GM18520 (cell line): ENCODE measurements around the gene FBXW9.
"Not testable (repeated sequence)": the region's sequence is repeated elsewhere in the genome, so short reads cannot be mapped to it uniquely, and the experiment has no call there.

ENCODE experiments used
- ATAC-seq: cut with Tn5 transposase; IDR thresholded peaks from one replicate; pipeline ENCODE4 v1.9.1; 2021; ENCODE audit not compliant: unreplicated experiment

FBXW9 gene

GRCh38 chr19:12681074-12681987 lies 15.1 kb downstream of the FBXW9 start, which contains the start of gene DHPS:
Gene DHPS, minus strand, starts transcription at chr19:12681880. Its CDS starts 114 bp downstream, at chr19:12681766.
- peak; percentile 73 for ATAC-seq

- no peak for ATAC-seq
Measured at GRCh38 chr19:12680034-12680433, 16.4 kb downstream of the FBXW9 start.

GRCh38 chr19:12678039-12678438 lies 18.4 kb downstream of the FBXW9 start:
- ATAC-seq, result not testable (repeated sequence)

GRCh38 chr19:12676928-12677327 lies 19.5 kb downstream of the FBXW9 start:
- ATAC-seq, result no peak

GRCh38 chr19:12676384-12676792 lies 20.0 kb downstream of the FBXW9 start:
- ATAC-seq, result no peak

GRCh38 chr19:12675940-12676339 lies 20.5 kb downstream of the FBXW9 start:
- ATAC-seq, result no peak

- ATAC-seq, result no peak
Measured at GRCh38 chr19:12675399-12675798, 21.0 kb downstream of the FBXW9 start.

- ATAC-seq, result no peak
Measured at GRCh38 chr19:12672744-12673143, 23.7 kb downstream of the FBXW9 start.

GRCh38 chr19:12670159-12670928 lies 26.1 kb downstream of the FBXW9 start:
- no peak for ATAC-seq

GRCh38 chr19:12669270-12670158 lies 26.9 kb downstream of the FBXW9 start:
- ATAC-seq, result no peak

GRCh38 chr19:12668932-12669269 lies 27.5 kb downstream of the FBXW9 start:
- ATAC-seq, result no peak

- no peak for ATAC-seq
Measured at GRCh38 chr19:12668346-12668745, 28.1 kb downstream of the FBXW9 start.

GRCh38 chr19:12667731-12668302 lies 28.6 kb downstream of the FBXW9 start:
- ATAC-seq, result no peak

GRCh38 chr19:12666265-12667048 lies 30.0 kb downstream of the FBXW9 start, which contains the start of the genes MAN2B1 and WDR83:
Gene MAN2B1, minus strand, starts transcription at chr19:12666742. Its CDS starts 41 bp downstream, at chr19:12666701.
Gene WDR83, plus strand, starts transcription at chr19:12666807. Its CDS starts 2,984 bp downstream, at chr19:12669791.
- ATAC-seq, result no peak

GRCh38 chr19:12665671-12666264 lies 30.7 kb downstream of the FBXW9 start:
- ATAC-seq, result no peak

GRCh38 chr19:12665281-12665573 lies 31.2 kb downstream of the FBXW9 start:
- no peak for ATAC-seq

- ATAC-seq, result no peak
Measured at GRCh38 chr19:12664406-12665280, 31.8 kb downstream of the FBXW9 start.

GRCh38 chr19:12660980-12661379 lies 35.5 kb downstream of the FBXW9 start:
- ATAC-seq, result no peak
